Measurements from ENCODE around the gene NAB1.

The NAB1 gene

DNA sequence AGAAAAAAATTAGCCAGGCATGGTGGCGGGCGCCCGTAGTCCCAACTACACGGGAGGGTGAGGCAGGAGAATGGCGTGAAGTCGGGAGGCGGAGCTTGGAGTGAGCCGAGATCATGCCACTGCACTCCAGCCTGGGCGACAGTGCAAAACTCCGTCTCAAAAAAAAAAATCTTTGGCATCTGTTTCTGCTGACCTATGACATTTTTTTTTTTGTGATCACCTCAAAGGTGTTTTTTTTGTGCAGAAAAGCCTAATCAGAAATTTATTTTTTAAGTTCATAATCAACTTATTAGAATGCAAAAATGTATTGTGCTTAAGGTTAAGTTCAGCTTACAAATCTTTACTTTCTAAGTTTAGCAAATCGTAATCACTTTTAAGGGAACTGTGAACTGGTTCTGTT, 45.6 kb downstream of the NAB1 start:
- DNase-seq (ENCODE audit: extremely low spot score) = no peak
- ChIA-PET POLR2A (no interaction called here), CTCF (no interaction called here)
- no peak for TF ChIP-seq PKNOX1 (IDR thresholded peaks at IDR 0.05)

- CTCF ChIA-PET = no interaction called here
- POLR2A ChIA-PET = no interaction called here
- no peak for TF ChIP-seq ELF4 (IDR thresholded peaks at IDR 0.05)
- TF ChIP-seq SUZ12 (IDR thresholded peaks at IDR 0.05) = no peak
- TF ChIP-seq FOXA1 (IDR thresholded peaks at IDR 0.05) = no peak
- no peak for TF ChIP-seq NFRKB (IDR thresholded peaks at IDR 0.05)
- no peak for TF ChIP-seq FOXM1 (IDR thresholded peaks at IDR 0.05; ENCODE audit: borderline replicate concordance)
- no peak for TF ChIP-seq BHLHE40 (IDR thresholded peaks at IDR 0.05; ENCODE audit: borderline replicate concordance)
- no peak for TF ChIP-seq CTBP1 (IDR thresholded peaks at IDR 0.05; ENCODE audit: borderline replicate concordance)
- no peak for TF ChIP-seq ZNF384 (IDR thresholded peaks at IDR 0.05)
- TF ChIP-seq SP1 (IDR thresholded peaks at IDR 0.05) = no peak
- no peak for TF ChIP-seq HDGF (IDR thresholded peaks at IDR 0.05; ENCODE audit: borderline replicate concordance)
- no peak for TF ChIP-seq ARNT (IDR thresholded peaks at IDR 0.05)
- TF ChIP-seq PKNOX1 (IDR thresholded peaks at IDR 0.05) = no peak
- no peak for TF ChIP-seq FOXK2 (IDR thresholded peaks at IDR 0.05)
- no peak for TF ChIP-seq TARDBP (IDR thresholded peaks at IDR 0.05)
- no peak for TF ChIP-seq L3MBTL2 (conservative IDR thresholded peaks at IDR 0.05)
- no peak for DNase-seq (ENCODE audit: extremely low spot score)
Measured at GRCh38 chr2:190695739-190696138, 46.9 kb downstream of the NAB1 start.

GRCh38 chr2:190696792-190697398, 48.0 kb downstream of the NAB1 start:
- POLR2A ChIA-PET = no interaction called here

DNA sequence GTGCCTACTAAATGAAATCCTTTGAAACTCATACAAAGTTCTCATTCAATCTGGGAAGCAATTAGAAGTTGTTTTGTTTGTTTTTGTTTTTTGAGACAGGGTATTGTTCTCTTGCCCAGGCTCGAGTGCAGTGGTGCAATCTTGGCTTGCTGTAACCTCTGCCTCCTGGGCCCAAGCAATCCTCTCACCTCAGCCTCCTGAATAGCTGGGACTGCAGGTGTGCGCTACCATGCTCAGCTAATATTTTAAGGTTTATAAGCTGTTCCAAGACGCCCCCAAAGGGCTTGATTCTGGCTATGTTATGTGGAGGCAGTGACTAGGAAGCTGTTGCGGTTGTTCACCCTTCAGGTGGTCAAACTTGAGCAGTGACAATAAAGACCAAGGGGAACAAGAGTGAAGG, 48.5 kb downstream of the NAB1 start:
- no peak for TF ChIP-seq PKNOX1 (IDR thresholded peaks at IDR 0.05)
- TF ChIP-seq NFRKB (IDR thresholded peaks at IDR 0.05) = no peak
- TF ChIP-seq BHLHE40 (IDR thresholded peaks at IDR 0.05; ENCODE audit: borderline replicate concordance) = no peak
- TF ChIP-seq ELF4 (IDR thresholded peaks at IDR 0.05) = no peak
- no peak for TF ChIP-seq LEF1 (IDR thresholded peaks at IDR 0.05; ENCODE audit: borderline replicate concordance)
- TF ChIP-seq CTBP1 (IDR thresholded peaks at IDR 0.05; ENCODE audit: borderline replicate concordance) = no peak
- no peak for TF ChIP-seq SUZ12 (IDR thresholded peaks at IDR 0.05)
- TF ChIP-seq ARNT (IDR thresholded peaks at IDR 0.05) = no peak
- no peak for TF ChIP-seq ZNF384 (IDR thresholded peaks at IDR 0.05)
- POLR2A ChIA-PET = no interaction called here
- DNase-seq (ENCODE audit: extremely low spot score) = no peak
- CTCF ChIA-PET = interaction anchor here (0.7 kb wide), 1 partner anchor 180 kb away, joined by 4 read pairs; no protein-coding TSS in a partner anchor

More at GRCh38 chr2:190696792-190697398, 48.0 kb downstream of the NAB1 start:
- no peak for DNase-seq (ENCODE audit: extremely low spot score)
- CTCF ChIA-PET = interaction anchor here (0.7 kb wide), 1 partner anchor 180 kb away, joined by 4 read pairs; no protein-coding TSS in a partner anchor
- no peak for TF ChIP-seq FOXK2 (IDR thresholded peaks at IDR 0.05)
- TF ChIP-seq TARDBP (IDR thresholded peaks at IDR 0.05) = no peak
- no peak for TF ChIP-seq L3MBTL2 (conservative IDR thresholded peaks at IDR 0.05)
- no peak for TF ChIP-seq ZNF384 (IDR thresholded peaks at IDR 0.05)
- TF ChIP-seq ARNT (IDR thresholded peaks at IDR 0.05) = no peak
- no peak for TF ChIP-seq ELF4 (IDR thresholded peaks at IDR 0.05)
- no peak for TF ChIP-seq LEF1 (IDR thresholded peaks at IDR 0.05; ENCODE audit: borderline replicate concordance)
- TF ChIP-seq FOXA1 (IDR thresholded peaks at IDR 0.05) = no peak
- TF ChIP-seq PKNOX1 (IDR thresholded peaks at IDR 0.05) = no peak
- no peak for TF ChIP-seq SP1 (IDR thresholded peaks at IDR 0.05)
- TF ChIP-seq CTBP1 (IDR thresholded peaks at IDR 0.05; ENCODE audit: borderline replicate concordance) = no peak
- no peak for TF ChIP-seq FOXM1 (IDR thresholded peaks at IDR 0.05; ENCODE audit: borderline replicate concordance)
- no peak for TF ChIP-seq BHLHE40 (IDR thresholded peaks at IDR 0.05; ENCODE audit: borderline replicate concordance)
- TF ChIP-seq SUZ12 (IDR thresholded peaks at IDR 0.05) = no peak
- TF ChIP-seq NFRKB (IDR thresholded peaks at IDR 0.05) = no peak
- TF ChIP-seq HDGF (IDR thresholded peaks at IDR 0.05; ENCODE audit: borderline replicate concordance) = no peak

- CTCF ChIA-PET = interaction anchor here (1.3 kb wide), 1 partner anchor 10 kb away, joined by 3 read pairs; no protein-coding TSS in a partner anchor
Measured at GRCh38 chr2:190698895-190699294, 50.0 kb downstream of the NAB1 start.

GRCh38 chr2:190701586-190701985, 52.7 kb downstream of the NAB1 start:
- ChIA-PET CTCF (no interaction called here), POLR2A (no interaction called here)
- no peak for TF ChIP-seq CTBP1 (IDR thresholded peaks at IDR 0.05; ENCODE audit: borderline replicate concordance)
- TF ChIP-seq FOXM1 (IDR thresholded peaks at IDR 0.05; ENCODE audit: borderline replicate concordance) = no peak
- no peak for TF ChIP-seq NFRKB (IDR thresholded peaks at IDR 0.05)
- TF ChIP-seq HDGF (IDR thresholded peaks at IDR 0.05; ENCODE audit: borderline replicate concordance) = no peak
- no peak for TF ChIP-seq L3MBTL2 (conservative IDR thresholded peaks at IDR 0.05)
- TF ChIP-seq SUZ12 (IDR thresholded peaks at IDR 0.05) = no peak
- TF ChIP-seq ZNF384 (IDR thresholded peaks at IDR 0.05) = no peak
- TF ChIP-seq BHLHE40 (IDR thresholded peaks at IDR 0.05; ENCODE audit: borderline replicate concordance) = no peak
- no peak for TF ChIP-seq TARDBP (IDR thresholded peaks at IDR 0.05)
- no peak for TF ChIP-seq LEF1 (IDR thresholded peaks at IDR 0.05; ENCODE audit: borderline replicate concordance)
- TF ChIP-seq ELF4 (IDR thresholded peaks at IDR 0.05) = no peak
- no peak for TF ChIP-seq FOXA1 (IDR thresholded peaks at IDR 0.05)
- no peak for TF ChIP-seq PKNOX1 (IDR thresholded peaks at IDR 0.05)
- no peak for TF ChIP-seq FOXK2 (IDR thresholded peaks at IDR 0.05)
- TF ChIP-seq ARNT (IDR thresholded peaks at IDR 0.05) = no peak
- TF ChIP-seq SP1 (IDR thresholded peaks at IDR 0.05) = no peak
- DNase-seq (ENCODE audit: extremely low spot score) = no peak

More at GRCh38 chr2:190698895-190699294, 50.0 kb downstream of the NAB1 start:
- POLR2A ChIA-PET = no interaction called here
- no peak for TF ChIP-seq FOXM1 (IDR thresholded peaks at IDR 0.05; ENCODE audit: borderline replicate concordance)
- no peak for DNase-seq (ENCODE audit: extremely low spot score)

Data from HEK293T (cell line).